GM06990 (cell line): ENCODE results near the gene INSIG1.

Source experiments
- DNase-seq: peaks from one replicate; pipeline ENCODE4 v3.0.0-alpha.2; 2011; ENCODE audit not compliant: insufficient read length; ENCODE audit errors: extremely low read depth
- H3K27me3 ChIP-seq: replicated peaks from 2 replicates; pipeline ENCODE4 v1.6.0; 2011; ENCODE audit warnings: low read length; ENCODE audit not compliant: control insufficient read depth, insufficient read depth
- H3K36me3 ChIP-seq: 2 replicates; pipeline ENCODE4 v1.5.1; 2011; ENCODE audit warnings: low read length; ENCODE audit not compliant: control insufficient read depth, insufficient read depth
- H3K4me3 ChIP-seq: replicated peaks from 2 replicates; pipeline ENCODE4 v1.5.1; 2011; ENCODE audit warnings: low read depth, mild to moderate bottlenecking, control low read depth, low read length
- CTCF ChIP-seq: IDR thresholded peaks from 2 replicates; pipeline ENCODE4 v1.5.1; 2011; ENCODE audit warnings: low read length, control low read depth, mild to moderate bottlenecking, inconsistent platforms; ENCODE audit not compliant: insufficient read depth, poor library complexity, severe bottlenecking

The INSIG1 gene

GRCh38 chr7:155254018-155254417 is 43.7 kb upstream of the INSIG1 start:
- no peak for TF ChIP-seq CTCF
- Histone ChIP-seq H3K27me3 (no peaks in the 10 kb centered on the region; the same call in 1 of the 2 replicates), H3K4me3 (no peak overlapping the region), H3K36me3 (no peaks in the 10 kb centered on the region)
- no peak for DNase-seq

- DNase-seq: no peak
- H3K27me3 ChIP-seq: no peaks in the 10 kb centered on the region; the same call in 1 of the 2 replicates
- H3K36me3 ChIP-seq: no peaks in the 10 kb centered on the region
- no peak overlapping the region for H3K4me3 ChIP-seq
- TF ChIP-seq CTCF: no peak
These were observed 42.6 kb upstream of the INSIG1 start for GRCh38 chr7:155255071-155255470.

- Histone ChIP-seq H3K27me3 (no peaks in the 10 kb centered on the region; the same call in 1 of the 2 replicates), H3K36me3 (no peaks in the 10 kb centered on the region), H3K4me3 (no peak overlapping the region)
- DNase-seq: no peak
- no peak for TF ChIP-seq CTCF
These were observed 42.1 kb upstream of the INSIG1 start for GRCh38 chr7:155255621-155256020.

GRCh38 chr7:155256081-155256760 is 41.5 kb upstream of the INSIG1 start:
- TF ChIP-seq CTCF: no peak
- H3K27me3 ChIP-seq: no peaks in the 10 kb centered on the region; the same call in 1 of the 2 replicates
- no peak for DNase-seq

GRCh38 chr7:155256761-155257481 is 40.8 kb upstream of the INSIG1 start:
- no peak for TF ChIP-seq CTCF
- H3K27me3 ChIP-seq: no peaks in the 10 kb centered on the region; the same call in 1 of the 2 replicates
- H3K36me3 ChIP-seq: no peaks in the 10 kb centered on the region
- DNase-seq: no peak
- H3K4me3 ChIP-seq: no peak overlapping the region

More at GRCh38 chr7:155256081-155256760, 41.5 kb upstream of the INSIG1 start:
- Histone ChIP-seq H3K4me3 (no peak overlapping the region), H3K36me3 (no peaks in the 10 kb centered on the region)
